Measurements from ENCODE around the gene SLC30A10. TPM values are rescaled to one million over a fixed set of nuclear protein-coding genes. Genes with fewer than 3 reads are reported as not detected.
"Not testable (repeated sequence)": the region's sequence is repeated elsewhere in the genome, so short reads cannot be mapped to it uniquely, and the experiment has no call there.

The SLC30A10 gene
- total RNA-seq, 4 donors from 2014 or later: 2.5 to 31.9 (median 16.2) TPM

- TF ChIP-seq POLR2A (IDR thresholded peaks at IDR 0.05): no peak
- TF ChIP-seq CTCF (IDR thresholded peaks at IDR 0.05): peak in 1 of 6 experiments; percentile 13
- Histone ChIP-seq H3K4me1 (peaks cover 0 to 6% (median 0%) of the 10 kb centered on the region in 4 donors), H3K9me3 (no peaks in the 10 kb centered on the region), H3K27me3 (no peaks in the 10 kb centered on the region), H3K27ac (no peak overlapping the region), H3K36me3 (no peaks in the 10 kb centered on the region), H3K4me3 (no peak overlapping the region)
- DNase-seq: no peak
Observed at GRCh38 chr1:219876798-219877209, 51.6 kb downstream of the SLC30A10 start.

- H3K27me3 ChIP-seq: no peaks in the 10 kb centered on the region
- H3K4me3 ChIP-seq: no peak overlapping the region
- peak in 2 of 3 donors; percentile 59 to 78 for DNase-seq
- H3K4me1 ChIP-seq: peaks cover 0 to 6% (median 0%) of the 10 kb centered on the region in 4 donors
- H3K27ac ChIP-seq: no peak overlapping the region
- no peak for TF ChIP-seq CTCF (IDR thresholded peaks at IDR 0.05)
- H3K36me3 ChIP-seq: no peaks in the 10 kb centered on the region
- H3K9me3 ChIP-seq: no peaks in the 10 kb centered on the region
Observed at GRCh38 chr1:219875860-219876259, 52.5 kb downstream of the SLC30A10 start.

- not testable (repeated sequence) for H3K4me3 ChIP-seq, DNase-seq, H3K4me1 ChIP-seq, H3K9me3 ChIP-seq, H3K36me3 ChIP-seq, H3K27ac ChIP-seq, H3K27me3 ChIP-seq
Observed at GRCh38 chr1:219872538-219872937, 55.8 kb downstream of the SLC30A10 start.

- Histone ChIP-seq H3K9me3 (no peaks in the 10 kb centered on the region), H3K27ac (no peak overlapping the region), H3K27me3 (no peaks in the 10 kb centered on the region), H3K4me3 (no peak overlapping the region), H3K4me1 (peaks cover 0 to 6% (median 0%) of the 10 kb centered on the region in 4 donors), H3K36me3 (no peaks in the 10 kb centered on the region)
- DNase-seq: no peak
- TF ChIP-seq POLR2A (IDR thresholded peaks at IDR 0.05) (no peak), CTCF (IDR thresholded peaks at IDR 0.05) (no peak)
Observed at GRCh38 chr1:219871427-219872057, 56.8 kb downstream of the SLC30A10 start.

GRCh38 chr1:219868615-219869014 is 59.7 kb downstream of the SLC30A10 start:
- H3K27ac ChIP-seq, DNase-seq, H3K9me3 ChIP-seq, H3K4me3 ChIP-seq, H3K27me3 ChIP-seq, H3K4me1 ChIP-seq, H3K36me3 ChIP-seq: not testable (repeated sequence)

Small RNA genes within 50 kb of the gene (small RNA-seq; reads per million reads assigned to genes)
- 0 reads per million in 2 donors for gene RF00012

Other genes starting within 250 kb of the SLC30A10 start
- 10 to 100 TPM; 25.2 to 90.0 (median 62.9) TPM for gene EPRS1, start 117.9 kb upstream of the SLC30A10 start, total RNA-seq
- 10 to 100 TPM; 21.5 to 77.9 (median 56.7) TPM for gene BPNT1, start 161.2 kb upstream of the SLC30A10 start, total RNA-seq
- gene IARS2, start 165.6 kb upstream of the SLC30A10 start, total RNA-seq: 10 to 100 TPM; 42.1 to 59.1 (median 52.4) TPM

Measured in Peyer's patch (tissue), 4 donors.